Hematopoietic multipotent progenitor cell treated with erythropoietin and hydrocortisone succinate and interleukin-3 and kit ligand, for 4 days (in vitro differentiated cells): ENCODE data around the gene STRBP.

ENCODE experiments used
- DNase-seq: peaks from one replicate; pipeline ENCODE4 v3.0.0-alpha.2; 2015

The STRBP gene

DNA sequence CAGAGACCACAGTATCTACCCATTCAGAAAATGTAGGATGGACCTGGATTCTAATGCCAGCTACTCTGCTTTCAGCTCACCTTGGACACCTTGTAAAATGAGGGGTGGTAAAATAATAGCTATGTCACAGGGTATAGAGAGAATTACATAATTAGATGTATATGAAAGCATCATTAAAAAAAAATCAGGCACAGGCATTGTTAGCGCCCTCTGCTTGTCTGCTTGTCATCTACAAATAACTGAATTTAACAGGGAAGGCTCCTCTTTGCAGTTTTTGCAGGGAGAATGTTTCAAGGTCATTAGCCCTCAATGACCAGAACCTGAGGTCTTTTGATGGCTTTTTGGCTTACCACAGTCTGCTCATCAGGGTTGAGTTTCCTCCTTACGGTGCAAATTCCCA, 176.9 kb downstream of the STRBP start:
- DNase-seq = peak; percentile 29

DNA sequence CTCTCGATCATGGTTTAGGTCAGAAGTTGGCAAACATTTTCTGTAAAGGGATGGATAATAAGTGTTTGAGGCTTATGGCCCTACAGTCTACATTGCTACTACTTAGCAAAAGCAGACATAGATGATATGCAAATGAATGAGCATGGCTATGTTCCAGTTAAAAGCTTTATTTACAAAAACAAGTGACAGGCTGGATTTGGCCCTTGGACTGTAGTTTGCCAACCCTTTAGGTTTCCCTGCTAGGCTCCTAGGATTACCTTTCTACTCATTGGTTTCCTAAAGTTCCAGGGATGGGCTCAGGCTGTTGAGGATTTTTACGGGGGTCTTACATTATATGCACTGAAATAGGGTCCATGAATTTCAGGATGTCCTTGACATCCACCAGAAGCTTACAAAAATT, 177.4 kb downstream of the STRBP start:
- DNase-seq = no peak

DNA sequence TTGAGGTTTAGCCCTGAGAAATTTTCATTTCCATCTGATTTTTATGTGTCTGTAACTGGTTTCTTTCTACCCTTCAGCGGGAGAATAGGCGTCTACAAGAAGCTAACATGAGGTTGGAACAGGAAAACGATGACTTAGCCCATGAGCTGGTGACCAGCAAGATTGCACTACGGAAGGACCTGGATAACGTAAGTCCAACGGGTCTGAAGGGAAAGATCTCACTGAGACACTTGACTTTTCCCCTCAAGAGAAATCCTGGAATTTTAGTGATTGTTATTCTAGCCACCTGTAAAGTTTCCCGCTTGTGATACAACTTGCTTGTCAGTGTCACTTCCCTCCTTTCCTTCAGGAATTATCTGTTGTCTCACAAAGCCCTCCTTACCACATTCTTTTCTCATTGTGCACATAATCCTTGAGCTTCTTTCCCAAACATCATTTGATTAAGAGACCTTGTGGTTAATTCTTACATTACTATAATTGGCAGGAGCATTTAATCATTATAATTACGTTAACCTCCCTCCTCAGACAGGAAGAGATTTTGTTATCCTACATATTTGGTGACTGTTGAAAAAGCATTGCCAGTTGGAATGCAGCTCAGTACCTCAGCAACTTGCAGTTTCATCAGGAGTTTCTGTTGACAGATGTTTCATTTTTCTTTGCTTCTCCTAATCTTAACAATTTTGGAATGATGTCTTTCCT, 178.0 kb downstream of the STRBP start:
- DNase-seq = no peak

DNA sequence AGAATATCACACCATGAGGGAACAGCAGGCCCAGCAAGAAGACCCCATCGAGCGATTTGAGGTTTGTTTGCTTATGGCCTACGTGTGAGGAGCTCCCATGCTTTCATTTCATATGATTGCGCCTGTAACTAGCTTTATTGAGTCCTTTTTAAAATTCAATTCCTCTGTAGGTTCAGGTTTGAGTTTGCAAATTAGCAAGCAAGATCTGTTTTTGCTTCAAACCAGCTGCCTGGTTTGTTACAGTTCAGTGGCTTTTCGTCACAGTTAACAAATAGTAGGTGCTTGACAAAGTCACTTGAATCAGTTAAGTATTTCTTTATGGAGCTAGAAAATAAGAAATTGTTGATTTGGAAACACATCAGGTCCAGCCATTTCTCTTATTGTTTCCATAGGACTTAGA, 178.6 kb downstream of the STRBP start:
- DNase-seq = no peak

- peak; percentile 28 for DNase-seq
Measured at GRCh38 chr9:123089040-123089439, 179.3 kb downstream of the STRBP start.

GRCh38 chr9:123087359-123087888, 181.0 kb downstream of the STRBP start:
- no peak for DNase-seq

- DNase-seq = no peak
Measured at GRCh38 chr9:123085916-123086315, 182.5 kb downstream of the STRBP start.

- DNase-seq = no peak
Measured at GRCh38 chr9:123084256-123084655, 184.1 kb downstream of the STRBP start.

- no peak for DNase-seq
Measured at GRCh38 chr9:123083680-123084079, 184.7 kb downstream of the STRBP start.

GRCh38 chr9:123081824-123082223, 186.6 kb downstream of the STRBP start:
- DNase-seq = peak; percentile 80

DNA sequence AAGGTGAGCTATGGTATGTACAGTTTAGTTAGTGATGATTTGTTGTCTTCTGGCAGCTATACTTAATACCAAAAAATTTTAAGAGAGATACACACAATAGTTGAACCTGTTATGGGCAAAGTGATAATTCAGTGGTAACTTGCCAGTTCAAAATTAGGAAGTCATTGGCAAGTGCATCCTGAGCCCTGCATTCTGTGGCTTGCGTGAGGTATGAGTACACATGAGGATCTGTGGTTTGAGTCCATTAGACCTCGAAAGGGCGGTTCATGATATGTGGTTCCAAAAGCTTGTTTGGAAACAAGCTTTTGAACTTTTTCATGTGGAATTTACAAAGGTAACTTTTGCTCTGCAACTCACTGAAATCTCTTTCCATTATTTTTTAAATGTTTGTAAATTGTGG, 187.9 kb downstream of the STRBP start:
- DNase-seq = peak; percentile 77

DNA sequence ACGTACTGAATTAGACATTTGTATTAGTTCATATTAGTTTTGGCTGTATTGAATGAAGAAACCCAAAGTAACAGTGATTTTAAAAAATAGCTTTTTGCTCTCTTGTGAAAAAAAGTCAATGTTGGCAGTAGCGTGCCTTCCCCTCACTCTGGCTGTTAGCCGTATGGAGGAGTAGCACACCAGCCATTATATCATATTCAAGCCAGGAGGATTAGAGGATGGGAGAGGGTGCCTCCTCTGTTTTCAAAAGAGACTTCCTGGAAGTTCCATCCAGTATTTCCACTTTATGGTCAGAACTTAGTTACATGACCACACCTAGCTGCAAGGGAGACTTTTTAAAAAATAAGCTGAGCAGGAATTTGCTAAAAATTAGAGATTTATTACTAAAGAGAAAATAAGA, 193.8 kb downstream of the STRBP start:
- no peak for DNase-seq

GRCh38 chr9:123073991-123074422, 194.4 kb downstream of the STRBP start:
- DNase-seq = no peak

DNA sequence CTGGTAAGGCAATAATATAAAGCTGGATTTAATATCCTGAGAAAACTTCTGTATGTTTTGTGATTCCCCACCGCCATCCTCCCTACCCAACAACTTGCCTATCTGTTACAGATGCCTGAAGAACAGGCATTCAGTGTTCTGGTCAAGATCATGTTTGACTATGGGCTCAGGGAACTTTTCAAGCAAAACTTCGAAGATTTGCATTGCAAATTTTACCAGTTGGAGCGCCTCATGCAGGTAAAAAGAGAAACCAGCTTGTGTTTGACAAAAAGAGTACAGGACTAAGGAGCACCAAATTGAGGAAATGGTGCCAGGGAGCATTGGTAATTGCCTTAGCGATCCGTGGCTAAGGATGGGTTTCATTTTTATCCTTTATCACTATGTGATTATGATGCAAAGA, 194.9 kb downstream of the STRBP start:
- DNase-seq = no peak

DNA sequence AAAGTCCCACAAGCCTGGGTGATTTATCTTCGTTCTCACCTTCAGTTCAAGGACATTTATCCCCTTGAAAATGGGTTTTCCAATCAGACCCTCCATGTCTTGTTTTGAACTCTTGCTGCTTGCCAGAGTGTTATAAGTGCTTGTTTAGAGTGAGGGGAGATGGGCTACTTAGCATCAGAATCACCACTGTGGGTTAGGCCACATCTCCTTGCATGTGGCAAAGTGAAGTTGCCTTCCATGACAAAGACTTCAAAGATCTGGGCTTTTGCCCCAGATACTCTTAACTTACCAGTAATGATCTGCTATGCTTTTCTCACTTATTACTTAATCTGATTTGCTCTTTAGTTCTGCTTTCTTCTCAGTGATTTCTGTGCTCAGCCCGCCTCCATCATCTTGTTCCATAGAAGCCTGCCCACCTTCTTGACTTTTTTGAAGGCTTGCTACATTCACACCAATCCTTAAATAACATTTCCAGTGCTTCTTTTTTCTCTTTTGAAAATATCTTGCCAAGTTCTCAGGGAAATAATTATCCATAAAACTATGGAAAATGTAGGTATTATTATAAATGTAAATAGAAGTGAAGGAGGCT, 195.9 kb downstream of the STRBP start:
- DNase-seq = no peak
